HL-60/S4 treated with retinoic acid at 250 ng/mL for 4 days and 3 days (cell line): ENCODE results near the gene BEND7.
"Not testable (repeated sequence)": the region's sequence is repeated elsewhere in the genome, so short reads cannot be mapped to it uniquely, and the experiment has no call there.

Experiments
- in situ Hi-C: fragments of 300-500 bp; cut with MboI; formaldehyde crosslinking; loops from 2 replicates; pipeline ENCODE4 v1.7.0; 2022; ENCODE audit warnings: low sequenced_read_pairs

BEND7 gene

DNA sequence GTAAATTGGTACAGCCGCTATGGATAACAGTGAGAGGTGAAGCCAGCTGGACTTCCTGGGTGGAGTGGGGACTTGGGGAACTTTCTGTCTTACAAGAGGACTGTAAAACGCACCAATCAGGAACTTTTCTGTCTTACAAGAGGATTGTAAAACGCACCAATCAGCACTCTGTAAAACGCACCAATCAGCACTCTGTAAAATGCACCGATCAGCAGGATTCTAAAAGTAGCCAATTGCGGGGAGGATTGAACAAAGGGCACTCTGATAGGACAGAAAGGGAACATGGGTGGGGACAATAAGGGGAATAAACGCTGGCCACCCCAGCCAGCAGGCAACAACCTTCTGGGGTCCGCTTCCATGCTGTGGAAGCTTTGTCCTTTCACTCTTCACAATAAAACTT is 100.9 kb downstream of the BEND7 start:
- in situ Hi-C loops: not testable (repeated sequence)

DNA sequence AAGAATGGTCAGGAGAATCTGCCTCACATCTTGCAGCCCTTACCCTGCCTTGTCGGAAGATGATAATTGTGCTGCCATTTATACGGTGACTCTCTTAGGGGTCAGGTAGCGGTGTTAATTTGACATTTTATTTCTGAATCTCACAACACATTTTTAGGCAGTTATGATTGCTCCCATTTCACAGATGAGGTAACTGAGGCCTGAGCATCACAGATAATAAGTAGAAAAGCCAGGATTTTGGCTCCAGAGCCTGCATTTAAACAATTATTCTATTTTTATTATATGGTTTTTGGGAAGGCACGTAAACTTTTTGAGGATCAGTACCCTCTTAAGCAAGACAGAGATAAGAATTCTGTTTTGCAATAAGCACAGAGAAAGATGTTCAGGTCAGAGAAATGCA is 103.4 kb downstream of the BEND7 start:
- in situ Hi-C loops: no loop called here

DNA sequence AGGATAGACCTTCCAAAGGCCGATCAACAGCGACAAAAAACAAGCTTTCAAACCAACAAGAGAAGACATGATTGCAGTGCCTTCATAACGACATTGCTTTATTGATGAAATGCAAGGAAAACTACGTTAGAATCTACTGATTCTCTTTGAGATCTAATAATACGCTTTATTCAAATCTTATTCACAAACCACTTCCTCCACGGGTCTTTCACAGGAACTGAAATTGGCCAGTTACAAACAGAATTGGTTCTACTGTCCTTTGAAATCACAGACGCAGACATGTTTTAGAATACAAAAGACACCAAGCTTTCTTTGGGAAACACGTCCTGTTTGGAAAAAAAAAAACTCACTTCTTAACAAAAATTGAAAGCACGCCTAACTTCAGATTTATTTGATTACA is 106.0 kb downstream of the BEND7 start:
- in situ Hi-C loops: no loop called here

DNA sequence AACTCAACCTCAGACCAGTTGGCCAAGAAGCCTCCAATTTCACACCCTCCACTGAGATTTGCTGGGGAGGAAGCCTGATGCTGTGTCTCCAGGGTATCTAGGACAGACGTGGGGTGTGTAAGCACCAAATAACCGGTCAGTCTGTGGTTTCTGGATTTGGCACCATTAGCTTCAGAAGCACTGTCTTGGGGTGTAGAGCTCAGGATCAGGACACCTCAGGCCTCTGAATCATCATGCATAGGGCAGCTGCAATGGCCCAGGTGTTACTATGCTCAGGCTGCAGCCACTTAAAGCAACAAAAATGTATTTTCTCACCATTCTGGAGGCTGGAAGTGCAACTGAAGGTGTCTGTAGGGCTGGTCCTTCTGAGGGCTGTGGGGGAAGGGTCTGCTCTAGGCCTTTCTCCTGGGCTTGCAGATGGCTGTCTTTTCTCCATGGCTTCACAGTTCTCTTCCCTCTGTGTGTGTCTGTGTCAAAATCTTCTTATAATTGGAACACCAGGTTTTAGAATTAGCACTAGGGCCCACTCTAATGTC is 107.4 kb downstream of the BEND7 start:
- in situ Hi-C loops: no loop called here

DNA sequence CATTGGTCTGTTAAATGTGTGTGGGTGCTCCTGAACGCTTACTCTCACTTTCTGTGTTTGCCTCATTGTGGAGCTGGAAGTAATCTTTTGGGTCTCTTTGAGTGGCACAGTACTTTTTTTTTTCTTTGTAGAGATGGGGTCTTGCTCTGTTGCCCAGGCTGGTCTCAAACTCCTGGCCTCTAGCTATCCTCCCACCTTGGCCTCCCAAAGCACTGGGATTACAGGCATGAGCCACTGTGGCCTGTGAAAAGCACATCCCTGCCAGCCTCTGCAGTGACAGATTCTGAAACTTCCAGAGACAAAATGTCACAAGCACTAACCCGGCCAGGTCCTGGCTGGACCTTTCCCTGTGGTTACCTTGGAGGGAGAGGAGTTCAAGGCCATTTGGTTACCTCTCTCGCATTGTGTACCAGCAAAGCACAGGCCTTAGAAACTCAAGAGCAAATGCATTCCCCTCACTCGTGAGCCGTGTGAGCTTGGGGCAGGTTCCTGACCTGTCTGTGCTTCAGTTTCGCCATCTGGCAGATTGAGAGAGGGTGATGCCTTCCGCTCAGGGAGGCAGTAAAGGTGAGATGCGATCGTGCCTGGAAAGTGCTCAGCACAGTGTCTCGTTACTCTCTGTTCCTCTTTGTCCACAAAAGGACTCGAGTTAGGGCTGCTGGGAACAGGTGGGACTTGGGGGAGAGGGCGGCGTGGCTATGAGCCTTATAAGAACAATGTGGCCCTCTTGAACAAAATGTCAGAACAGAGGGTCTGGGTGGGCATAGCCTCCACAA is 108.1 kb downstream of the BEND7 start:
- in situ Hi-C loops: no loop called here

DNA sequence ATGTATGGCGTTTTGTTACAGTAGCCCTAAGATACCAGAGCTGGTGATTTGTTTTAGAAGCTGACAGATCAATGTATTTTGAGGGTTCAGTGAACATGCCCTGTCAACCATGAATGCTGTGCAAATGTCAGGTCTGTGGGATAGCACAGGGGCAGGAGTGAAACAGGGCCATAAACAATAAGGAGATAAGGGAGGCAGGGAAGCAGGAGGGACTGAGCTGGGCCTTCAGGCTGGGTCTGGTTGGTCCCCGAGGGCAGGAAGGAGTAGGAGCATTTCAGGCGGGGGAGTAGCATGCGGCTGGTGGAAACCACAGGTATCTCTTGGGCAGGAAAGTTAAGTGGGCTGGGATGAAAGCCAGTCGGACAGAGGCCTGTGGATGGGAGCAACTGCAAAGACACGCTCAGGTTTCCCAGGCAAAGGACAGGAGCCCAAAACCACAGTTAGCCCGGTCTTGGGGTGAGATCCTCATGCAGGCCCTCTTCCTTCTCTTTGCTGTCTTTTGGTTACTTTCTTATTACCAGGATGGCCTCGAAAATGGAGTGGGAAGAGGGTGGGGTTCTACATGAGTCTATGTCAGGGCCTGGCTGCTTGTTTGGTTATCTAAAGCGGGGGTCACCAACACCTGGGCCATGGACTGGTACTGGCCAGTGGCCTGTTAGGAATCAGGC is 111.2 kb downstream of the BEND7 start:
- in situ Hi-C loops: no loop called here

- in situ Hi-C loops: no loop called here
Measured at GRCh38 chr10:13416760-13417159, 112.1 kb downstream of the BEND7 start.

GRCh38 chr10:13414855-13415254 is 114.0 kb downstream of the BEND7 start:
- in situ Hi-C loops: no loop called here

GRCh38 chr10:13414137-13414536 is 114.7 kb downstream of the BEND7 start:
- in situ Hi-C loops: no loop called here

- in situ Hi-C loops: no loop called here
Measured at GRCh38 chr10:13412894-13413293, 115.9 kb downstream of the BEND7 start.

- in situ Hi-C loops: no loop called here
Measured at GRCh38 chr10:13404791-13405190, 124.0 kb downstream of the BEND7 start.

- in situ Hi-C loops: no loop called here
Measured at GRCh38 chr10:13404305-13404759, 124.5 kb downstream of the BEND7 start.

DNA sequence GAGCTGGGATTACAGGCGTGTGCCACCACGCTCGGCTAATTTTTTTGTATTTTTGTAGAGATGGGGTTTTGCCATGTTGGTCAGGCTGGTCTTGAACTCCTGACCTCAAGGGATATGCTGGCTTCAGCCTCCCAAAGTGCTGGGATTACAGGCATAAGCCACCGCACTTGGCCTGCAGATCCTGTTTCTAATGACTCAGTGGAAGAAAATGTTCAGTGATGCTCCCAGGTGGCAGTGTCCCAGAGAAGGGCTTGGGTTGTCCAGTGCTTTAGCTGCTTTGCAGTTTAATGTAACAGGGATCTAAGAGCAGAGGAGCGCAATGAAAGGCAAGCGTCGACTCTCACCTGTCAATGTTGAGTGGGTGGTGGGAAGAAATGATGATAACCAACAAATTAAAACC is 125.4 kb downstream of the BEND7 start:
- in situ Hi-C loops: not testable (repeated sequence)

DNA sequence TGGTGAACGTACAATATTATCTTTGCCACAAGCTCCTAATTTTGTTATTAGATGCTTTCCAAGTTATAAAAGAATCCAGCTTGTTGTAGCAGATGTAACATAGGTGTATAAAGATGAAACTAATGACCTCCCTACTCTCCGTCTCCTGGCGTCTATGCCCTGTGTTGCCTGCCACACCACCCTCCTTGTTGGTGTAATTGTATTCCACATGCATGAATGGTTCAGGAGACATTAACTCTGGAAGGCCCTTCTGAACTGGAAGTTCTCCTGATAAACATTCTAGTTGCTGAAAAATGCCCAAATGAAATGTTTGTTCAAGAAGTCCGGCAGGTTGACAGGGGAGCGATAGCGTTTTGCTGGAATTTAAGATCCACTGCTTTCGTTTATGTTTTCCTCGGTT is 126.8 kb downstream of the BEND7 start:
- in situ Hi-C loops: no loop called here

DNA sequence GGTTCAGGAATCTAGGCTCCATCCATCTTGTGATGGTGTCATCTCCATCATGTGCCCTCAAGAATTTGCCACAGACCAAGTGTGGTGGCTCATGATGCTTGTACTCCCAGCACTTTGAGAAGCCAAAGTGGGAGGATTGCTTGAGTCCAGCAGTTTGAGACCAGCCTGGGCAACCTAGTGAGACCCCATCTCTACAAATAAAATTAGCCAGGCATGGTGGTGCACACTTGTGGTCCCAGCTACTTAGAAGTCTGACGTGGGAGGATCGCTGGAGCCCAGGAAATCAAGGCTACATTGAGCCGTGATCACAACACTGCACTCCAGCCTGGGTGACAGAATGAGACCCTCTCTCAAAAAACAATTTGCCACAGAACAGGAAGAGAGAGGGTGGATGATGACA is 127.7 kb downstream of the BEND7 start:
- in situ Hi-C loops: no loop called here

GRCh38 chr10:13400196-13400965 is 128.4 kb downstream of the BEND7 start:
- in situ Hi-C loops: no loop called here

GRCh38 chr10:13399752-13400151 is 129.1 kb downstream of the BEND7 start:
- in situ Hi-C loops: no loop called here

- in situ Hi-C loops: no loop called here
Measured at GRCh38 chr10:13399236-13399635, 129.6 kb downstream of the BEND7 start.

GRCh38 chr10:13397052-13397451 is 131.8 kb downstream of the BEND7 start:
- in situ Hi-C loops: no loop called here

- in situ Hi-C loops: no loop called here
Measured at GRCh38 chr10:13396369-13396768, 132.4 kb downstream of the BEND7 start.

- in situ Hi-C loops: no loop called here
Measured at GRCh38 chr10:13395540-13395939, 133.3 kb downstream of the BEND7 start.
